Measurements from ENCODE around the gene KCNIP1. TPM values are rescaled to one million over a fixed set of nuclear protein-coding genes. Genes with fewer than 3 reads are reported as not detected.

The KCNIP1 gene
- total RNA-seq, 1 experiment from 2014 or later: not detected

DNA sequence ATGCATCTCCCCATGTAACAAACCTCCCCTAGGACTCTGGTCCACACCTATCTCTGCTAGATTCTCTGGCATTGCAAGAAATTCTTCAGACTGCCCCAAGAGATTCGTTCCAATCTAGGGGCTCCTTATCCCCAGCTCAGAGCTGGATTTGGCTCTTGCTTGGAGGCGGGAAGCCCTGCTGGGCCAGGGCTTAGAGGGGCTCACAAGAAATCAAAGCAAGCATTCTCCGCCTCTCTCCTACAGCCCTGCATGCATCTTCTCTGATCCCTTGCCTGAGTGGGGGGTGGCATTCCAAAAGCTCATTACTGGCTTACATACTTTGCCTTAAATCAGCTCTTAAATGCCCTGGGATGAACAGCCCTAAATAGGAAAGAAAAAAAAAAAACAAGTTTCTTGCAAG, 75.8 kb downstream of the KCNIP1 start:
- DNase-seq (ENCODE audit: low read depth, low spot score) (no peak), ATAC-seq (no peak)
- Histone ChIP-seq H3K36me3 (ENCODE audit: control insufficient read depth in 1 of 2, insufficient read depth in 2 of 2, low read length in 2 of 2) (no peaks in the 10 kb centered on the region), H2AFZ (ENCODE audit: low read depth, low read length, poor library complexity, severe bottlenecking) (no peak overlapping the region), H4K20me1 (ENCODE audit: insufficient read depth) (no peaks in the 10 kb centered on the region), H3K9ac (ENCODE audit: low read length) (no peak overlapping the region), H3K27me3 (ENCODE audit: insufficient read depth, low read length) (peaks cover 20% of the 10 kb centered on the region), H3K4me1 (ENCODE audit: control insufficient read depth in 1 of 2, insufficient read depth in 2 of 2, low read length in 2 of 2) (no peaks in the 10 kb centered on the region), H3K27ac (ENCODE audit: low read depth, low read length) (no peak overlapping the region), H3K79me2 (ENCODE audit: insufficient read depth, low read length) (no peaks in the 10 kb centered on the region), H3K9me2 (ENCODE audit: insufficient read depth) (no peaks in the 10 kb centered on the region), H3K9me3 (ENCODE audit: control insufficient read depth in 1 of 2, insufficient read depth in 1 of 2, low read depth in 1 of 2, low read length in 2 of 2) (peaks cover 0 to 13% of the 10 kb centered on the region in 2 experiments; a peak in 1 of 4 replicates), H3K4me2 (ENCODE audit: low read length) (no peak overlapping the region), H3K4me3 (replicated peaks in 1 of 2; ENCODE audit: low read depth in 1 of 2, low read length in 2 of 2) (no peak overlapping the region)
- BruUV-seq (replicated peaks): no TSS peak
- no peak for TF ChIP-seq ZNF274 (IDR thresholded peaks at IDR 0.05; ENCODE audit: low read depth, low read length)
- TF ChIP-seq SRF (IDR thresholded peaks at IDR 0.05; ENCODE audit: low read depth): no peak
- no peak for TF ChIP-seq EZH2 (IDR thresholded peaks at IDR 0.05)
- TF ChIP-seq TCF7L2 (IDR thresholded peaks at IDR 0.05; ENCODE audit: borderline replicate concordance, extremely low read depth, insufficient read depth, insufficient read length): no peak
- no peak for TF ChIP-seq REST (IDR thresholded peaks at IDR 0.05; ENCODE audit: low read depth)
- no peak for TF ChIP-seq SP1 (IDR thresholded peaks at IDR 0.05; ENCODE audit: low read depth)
- no peak for TF ChIP-seq EGR1 (IDR thresholded peaks at IDR 0.05; ENCODE audit: low read depth)
- no peak for TF ChIP-seq CBX3 (IDR thresholded peaks at IDR 0.05; ENCODE audit: low read depth)
- TF ChIP-seq ELF1 (IDR thresholded peaks at IDR 0.05; ENCODE audit: borderline replicate concordance, low read depth): no peak
- no peak for TF ChIP-seq YY1 (IDR thresholded peaks at IDR 0.05; ENCODE audit: extremely low read depth, insufficient replicate concordance, low read depth, low read length)
- TF ChIP-seq EZH2phosphoT487 (IDR thresholded peaks at IDR 0.05; ENCODE audit: borderline replicate concordance): no peak
- no peak for TF ChIP-seq JUND (IDR thresholded peaks at IDR 0.05)
- TF ChIP-seq FOSL1 (IDR thresholded peaks at IDR 0.05; ENCODE audit: low read depth): no peak
- TF ChIP-seq, protein P1, sequence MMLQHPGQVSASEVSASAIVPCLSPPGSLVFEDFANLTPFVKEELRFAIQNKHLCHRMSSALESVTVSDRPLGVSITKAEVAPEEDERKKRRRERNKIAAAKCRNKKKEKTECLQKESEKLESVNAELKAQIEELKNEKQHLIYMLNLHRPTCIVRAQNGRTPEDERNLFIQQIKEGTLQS (IDR thresholded peaks at IDR 0.05): no peak
- no peak for TF ChIP-seq ZBTB33 (IDR thresholded peaks at IDR 0.05; ENCODE audit: extremely low read depth, insufficient replicate concordance, low read length)
- TF ChIP-seq POLR2AphosphoS5 (IDR thresholded peaks at IDR 0.05; ENCODE audit: low read depth, low read length): no peak
- CTCF ChIA-PET: no interaction called here
- RAD21 ChIA-PET (ENCODE audit: low non-redundant PET in 1 of 2, low total read pairs in 2 of 2, uncharacterized antibody in 2 of 2, unreplicated experiment in 2 of 2): no interaction called here
- POLR2A ChIA-PET: no interaction called here
- intact Hi-C loops (cut with micrococcal nuclease): no loop called here
